ENCODE measurements around the gene THRSP.
A peak's percentile ranks its signal among the peaks of the same experiment; 100 is the strongest.

Gene THRSP

GRCh38 chr11:78080084-78080817 is 16.6 kb downstream of the THRSP start:
- Histone ChIP-seq H4K8ac (ENCODE audit: low read length) (peak overlapping the region; percentile 91), H3K4me1 (ENCODE audit: control insufficient read depth, insufficient read depth, low read depth, low read length) (peaks cover 11% of the 10 kb centered on the region), H3K18ac (ENCODE audit: low read depth in 1 of 2, low read length in 2 of 2) (peak overlapping the region; percentile 66 to 82), H3K9ac (ENCODE audit: low read length) (peak overlapping the region; percentile 96), H3K14ac (ENCODE audit: low read length in 2 of 2) (peak overlapping the region in 1 of 2 experiments; percentile 41), H2BK120ac (ENCODE audit: low read depth, low read length) (no peak overlapping the region), H2AFZ (ENCODE audit: low read depth, low read length) (peak overlapping the region; percentile 74), H3K79me1 (replicated peaks; ENCODE audit: low read length, poor library complexity, severe bottlenecking) (no peaks in the 10 kb centered on the region), H3K23ac (ENCODE audit: low read length in 2 of 2) (no peak overlapping the region), H3K4me3 (ENCODE audit: insufficient read depth in 1 of 2, low read depth in 1 of 2, low read length in 2 of 2) (peak overlapping the region; percentile 92 to 93), H3K9me3 (ENCODE audit: control insufficient read depth, low read length) (no peaks in the 10 kb centered on the region), H3K27ac (ENCODE audit: low read length, poor library complexity, severe bottlenecking) (peak overlapping the region; percentile 92), H2AK5ac (ENCODE audit: low read length, severe bottlenecking) (no peak overlapping the region), H2BK12ac (ENCODE audit: low read length in 2 of 2) (no peak overlapping the region), H3K4ac (ENCODE audit: low read depth in 1 of 2, low read length in 2 of 2) (peak overlapping the region in 1 of 2 experiments; percentile 82), H3K27me3 (ENCODE audit: control insufficient read depth in 1 of 2, insufficient read depth in 1 of 2, low read length in 2 of 2) (no peaks in the 10 kb centered on the region), H4K91ac (ENCODE audit: low read length) (peak overlapping the region; percentile 31), H3K36me3 (ENCODE audit: control insufficient read depth in 1 of 2, insufficient read depth in 2 of 2, low read depth in 1 of 2, low read length in 2 of 2) (peaks cover 2 to 3% of the 10 kb centered on the region in 2 experiments), H3K4me2 (ENCODE audit: low read length, poor library complexity, severe bottlenecking) (peak overlapping the region; percentile 77), H2BK15ac (ENCODE audit: low read depth, poor library complexity, severe bottlenecking) (no peak overlapping the region), H2BK5ac (ENCODE audit: low read depth, low read length, poor library complexity, severe bottlenecking) (no peak overlapping the region)
- WGBS = 75% methylated on average over 23 of the region's 23 CpGs
- no peak for DNase-seq

GRCh38 chr11:78080818-78081495 is 17.3 kb downstream of the THRSP start:
- Histone ChIP-seq H2AK5ac (ENCODE audit: low read length, severe bottlenecking) (no peak overlapping the region), H3K36me3 (ENCODE audit: control insufficient read depth in 1 of 2, insufficient read depth in 2 of 2, low read depth in 1 of 2, low read length in 2 of 2) (peaks cover 2 to 3% of the 10 kb centered on the region in 2 experiments), H3K18ac (ENCODE audit: low read depth in 1 of 2, low read length in 2 of 2) (no peak overlapping the region), H3K9ac (ENCODE audit: low read length) (no peak overlapping the region), H3K9me3 (ENCODE audit: control insufficient read depth, low read length) (no peaks in the 10 kb centered on the region), H2BK120ac (ENCODE audit: low read depth, low read length) (no peak overlapping the region), H4K8ac (ENCODE audit: low read length) (peak overlapping the region; percentile 68), H3K4me1 (ENCODE audit: control insufficient read depth, insufficient read depth, low read depth, low read length) (peaks cover 11% of the 10 kb centered on the region), H3K4ac (ENCODE audit: low read depth in 1 of 2, low read length in 2 of 2) (no peak overlapping the region), H2BK12ac (ENCODE audit: low read length in 2 of 2) (no peak overlapping the region), H3K23ac (ENCODE audit: low read length in 2 of 2) (no peak overlapping the region), H2BK15ac (ENCODE audit: low read depth, poor library complexity, severe bottlenecking) (no peak overlapping the region), H2BK5ac (ENCODE audit: low read depth, low read length, poor library complexity, severe bottlenecking) (no peak overlapping the region), H3K4me2 (ENCODE audit: low read length, poor library complexity, severe bottlenecking) (no peak overlapping the region), H3K27ac (ENCODE audit: low read length, poor library complexity, severe bottlenecking) (no peak overlapping the region), H2AFZ (ENCODE audit: low read depth, low read length) (no peak overlapping the region), H3K79me1 (replicated peaks; ENCODE audit: low read length, poor library complexity, severe bottlenecking) (no peaks in the 10 kb centered on the region), H3K4me3 (ENCODE audit: insufficient read depth in 1 of 2, low read depth in 1 of 2, low read length in 2 of 2) (no peak overlapping the region), H3K27me3 (ENCODE audit: control insufficient read depth in 1 of 2, insufficient read depth in 1 of 2, low read length in 2 of 2) (no peaks in the 10 kb centered on the region), H3K14ac (ENCODE audit: low read length in 2 of 2) (no peak overlapping the region), H4K91ac (ENCODE audit: low read length) (no peak overlapping the region)
- DNase-seq = peak; percentile 69
- WGBS = 90% methylated on average over 11 of the region's 11 CpGs

- no peaks in the 10 kb centered on the region for H3K27me3 ChIP-seq (ENCODE audit: control insufficient read depth in 1 of 2, insufficient read depth in 1 of 2, low read length in 2 of 2)
- no peaks in the 10 kb centered on the region for H3K9me3 ChIP-seq (ENCODE audit: control insufficient read depth, low read length)
- H3K14ac ChIP-seq (ENCODE audit: low read length in 2 of 2) = no peak overlapping the region
- H3K4me1 ChIP-seq (ENCODE audit: control insufficient read depth, insufficient read depth, low read depth, low read length) = peaks cover 11% of the 10 kb centered on the region
- no peak overlapping the region for H3K9ac ChIP-seq (ENCODE audit: low read length)
- H3K27ac ChIP-seq (ENCODE audit: low read length, poor library complexity, severe bottlenecking) = no peak overlapping the region
- H2AK5ac ChIP-seq (ENCODE audit: low read length, severe bottlenecking) = no peak overlapping the region
- H3K4me2 ChIP-seq (ENCODE audit: low read length, poor library complexity, severe bottlenecking) = no peak overlapping the region
- H3K4ac ChIP-seq (ENCODE audit: low read depth in 1 of 2, low read length in 2 of 2) = no peak overlapping the region
- H3K23ac ChIP-seq (ENCODE audit: low read length in 2 of 2) = no peak overlapping the region
- H2BK5ac ChIP-seq (ENCODE audit: low read depth, low read length, poor library complexity, severe bottlenecking) = no peak overlapping the region
- H2BK15ac ChIP-seq (ENCODE audit: low read depth, poor library complexity, severe bottlenecking) = no peak overlapping the region
- H4K91ac ChIP-seq (ENCODE audit: low read length) = no peak overlapping the region
- no peak overlapping the region for H2BK12ac ChIP-seq (ENCODE audit: low read length in 2 of 2)
- no peak overlapping the region for H2BK120ac ChIP-seq (ENCODE audit: low read depth, low read length)
- H3K18ac ChIP-seq (ENCODE audit: low read depth in 1 of 2, low read length in 2 of 2) = no peak overlapping the region
- no peak overlapping the region for H4K8ac ChIP-seq (ENCODE audit: low read length)
- H2AFZ ChIP-seq (ENCODE audit: low read depth, low read length) = no peak overlapping the region
- H3K36me3 ChIP-seq (ENCODE audit: control insufficient read depth in 1 of 2, insufficient read depth in 2 of 2, low read depth in 1 of 2, low read length in 2 of 2) = peaks cover 2 to 3% of the 10 kb centered on the region in 2 experiments
- no peaks in the 10 kb centered on the region for H3K79me1 ChIP-seq (replicated peaks; ENCODE audit: low read length, poor library complexity, severe bottlenecking)
- no peak for DNase-seq
- no peak overlapping the region for H3K4me3 ChIP-seq (ENCODE audit: insufficient read depth in 1 of 2, low read depth in 1 of 2, low read length in 2 of 2)
- 93% methylated on average over 6 of the region's 6 CpGs for WGBS
These were observed 17.9 kb downstream of the THRSP start for GRCh38 chr11:78081583-78081982.

- H3K4me3 ChIP-seq (ENCODE audit: insufficient read depth in 1 of 2, low read depth in 1 of 2, low read length in 2 of 2) = no peak overlapping the region
- H3K4me1 ChIP-seq (ENCODE audit: control insufficient read depth, insufficient read depth, low read depth, low read length) = peaks cover 11% of the 10 kb centered on the region
These were observed 18.5 kb downstream of the THRSP start for GRCh38 chr11:78082146-78082545.

More at GRCh38 chr11:78082146-78082545, 18.5 kb downstream of the THRSP start:
- Histone ChIP-seq H2BK15ac (ENCODE audit: low read depth, poor library complexity, severe bottlenecking) (no peak overlapping the region), H3K4me2 (ENCODE audit: low read length, poor library complexity, severe bottlenecking) (no peak overlapping the region), H3K27me3 (ENCODE audit: control insufficient read depth in 1 of 2, insufficient read depth in 1 of 2, low read length in 2 of 2) (no peaks in the 10 kb centered on the region), H3K9me3 (ENCODE audit: control insufficient read depth, low read length) (no peaks in the 10 kb centered on the region), H3K36me3 (ENCODE audit: control insufficient read depth in 1 of 2, insufficient read depth in 2 of 2, low read depth in 1 of 2, low read length in 2 of 2) (peaks cover 0 to 2% of the 10 kb centered on the region in 2 experiments), H3K4ac (ENCODE audit: low read depth in 1 of 2, low read length in 2 of 2) (no peak overlapping the region), H2BK12ac (ENCODE audit: low read length in 2 of 2) (no peak overlapping the region), H3K23ac (ENCODE audit: low read length in 2 of 2) (no peak overlapping the region), H3K14ac (ENCODE audit: low read length in 2 of 2) (no peak overlapping the region), H4K8ac (ENCODE audit: low read length) (no peak overlapping the region), H3K9ac (ENCODE audit: low read length) (no peak overlapping the region), H3K18ac (ENCODE audit: low read depth in 1 of 2, low read length in 2 of 2) (no peak overlapping the region), H3K27ac (ENCODE audit: low read length, poor library complexity, severe bottlenecking) (no peak overlapping the region), H3K79me1 (replicated peaks; ENCODE audit: low read length, poor library complexity, severe bottlenecking) (no peaks in the 10 kb centered on the region), H2AFZ (ENCODE audit: low read depth, low read length) (no peak overlapping the region), H2BK5ac (ENCODE audit: low read depth, low read length, poor library complexity, severe bottlenecking) (no peak overlapping the region), H4K91ac (ENCODE audit: low read length) (no peak overlapping the region), H2BK120ac (ENCODE audit: low read depth, low read length) (no peak overlapping the region), H2AK5ac (ENCODE audit: low read length, severe bottlenecking) (no peak overlapping the region)
- DNase-seq = no peak
- 93% methylated on average over 8 of the region's 8 CpGs for WGBS

Measured in mesenchymal stem cell (in vitro differentiated cells and primary cell).